Panc1 (cell line): ENCODE measurements around the gene SIK3. TPM values are rescaled to one million over a fixed set of nuclear protein-coding genes. Genes with fewer than 3 reads are reported as not detected.

Experiments used
- ATAC-seq: fragments of 200-7000 bp; cut with Tn5 transposase; 2 replicates; pipeline ENCODE4 v1.9.1; 2020; ENCODE audit warnings: mild to moderate bottlenecking, moderate library complexity
- BruUV-seq: library from RNA; stranded (reverse); fragments of 400-500 nt; replicated peaks from 2 replicates; lab custom pipeline; 2021; lab: Mats Ljungman, UMichigan
- CTCF ChIA-PET: fragments of 300-600 bp; sonication (Branson Sonifier 250); formaldehyde crosslinking; loops from one replicate; lab custom pipeline; 2022; ENCODE audit warnings: antibody characterized with exemption; lab: Charles Lee
- POLR2A ChIA-PET: fragments of 300-600 bp; sonication (Branson Sonifier 250); formaldehyde crosslinking; loops from one replicate; lab custom pipeline; 2022; ENCODE audit warnings: antibody characterized with exemption; lab: Charles Lee
- DNase-seq: peaks from one replicate; pipeline ENCODE4 v3.0.0-alpha.2; 2010; ENCODE audit warnings: low read depth, low spot score
- H3K27ac ChIP-seq: 2 replicates; pipeline ENCODE4 v1.5.1; 2011; ENCODE audit warnings: mild to moderate bottlenecking, low read length, inconsistent platforms
- H3K27me3 ChIP-seq: fragments of 200-500 bp; sonication (Bioruptor generic); 2 replicates; pipeline ENCODE4 v1.6.0; 2014; ENCODE audit warnings: low read length, inconsistent platforms; ENCODE audit not compliant: control insufficient read depth, insufficient read depth
- H3K36me3 ChIP-seq: fragments of 200-500 bp; sonication (Bioruptor generic); 2 replicates; pipeline ENCODE4 v1.5.1; 2014; ENCODE audit warnings: inconsistent platforms, mild to moderate bottlenecking, low read length, moderate library complexity; ENCODE audit not compliant: control insufficient read depth, insufficient read depth
- H3K4me1 ChIP-seq: 2 replicates; pipeline ENCODE4 v1.5.1; 2011; ENCODE audit warnings: inconsistent platforms, mild to moderate bottlenecking, low read length, moderate library complexity; ENCODE audit not compliant: control insufficient read depth, insufficient read depth
- H3K4me3 ChIP-seq, 2 experiments: 2 replicates each; pipeline ENCODE4 v1.5.1; 2011 to 2012; ENCODE audit warnings: low read depth in 2 of 2, low read length in 2 of 2, mild to moderate bottlenecking in 2 of 2, inconsistent platforms in 1 of 2, moderate library complexity in 1 of 2
- H3K9me3 ChIP-seq: fragments of 200-500 bp; sonication (Bioruptor generic); 2 replicates; pipeline ENCODE4 v1.5.1; 2014; ENCODE audit warnings: low read depth, mild to moderate bottlenecking, inconsistent platforms, low read length, moderate library complexity; ENCODE audit not compliant: control insufficient read depth, insufficient read depth
- CTCF ChIP-seq: fragments of 450-650 bp; IDR thresholded peaks from 2 replicates; pipeline ENCODE4 v1.5.1; 2017; ENCODE audit warnings: mild to moderate bottlenecking
- POLR2AphosphoS5 ChIP-seq: IDR thresholded peaks from 2 replicates; pipeline ENCODE4 v1.6.1; 2012; ENCODE audit warnings: mild to moderate bottlenecking, low read depth, low read length, moderate library complexity
- REST ChIP-seq, 2 experiments: IDR thresholded peaks; 2 replicates each; pipeline ENCODE4 v1.6.1; 2011 to 2012; ENCODE audit warnings: low read depth in 2 of 2, control low read depth in 1 of 2, low read length in 1 of 2, mild to moderate bottlenecking in 1 of 2, moderate library complexity in 1 of 2; ENCODE audit not compliant: insufficient read depth in 1 of 2
- SIN3A ChIP-seq: IDR thresholded peaks from 2 replicates; pipeline ENCODE4 v1.6.1; 2012; ENCODE audit warnings: low read depth, mild to moderate bottlenecking, low read length, moderate library complexity, borderline replicate concordance; ENCODE audit not compliant: insufficient read depth
- TCF7L2 ChIP-seq: IDR thresholded peaks from 2 replicates; pipeline ENCODE4 v1.6.1; 2011; ENCODE audit warnings: mild to moderate bottlenecking, low read depth, low read length, inconsistent platforms
- in situ Hi-C: cut with HindIII; loops from 2 replicates; pipeline ENCODE4 v1.10.0; 2016; ENCODE audit warnings: low sequenced_read_pairs, low pct_unique_long_range_greater_than_20kb
- intact Hi-C: fragments of 100-400 bp; cut with micrococcal nuclease; formaldehyde crosslinking; loops from one replicate; pipeline ENCODE4 v1.10.0; 2022; ENCODE audit not compliant: unreplicated experiment
- total RNA-seq: library from RNA; stranded (reverse); gene quantifications from one replicate; pipeline ENCODE4 v1.2.1, GENCODE V29; 2021; ENCODE audit not compliant: unreplicated experiment

SIK3 gene
- total RNA-seq, 1 experiment from 2014 or later = 39.7 TPM

- peaks cover 16% of the 10 kb centered on the region for H3K4me1 ChIP-seq
- no peaks in the 10 kb centered on the region for H3K36me3 ChIP-seq
- no peak overlapping the region for H3K4me3 ChIP-seq
- BruUV-seq = no TSS peak
- DNase-seq = no peak
- ChIA-PET CTCF (no interaction called here), POLR2A (no interaction called here)
- TF ChIP-seq CTCF (no peak), SIN3A (no peak)
- intact Hi-C loops = no loop called here
- in situ Hi-C loops = no loop called here
- no peaks in the 10 kb centered on the region for H3K27me3 ChIP-seq
- no peak overlapping the region for H3K27ac ChIP-seq
- H3K9me3 ChIP-seq = no peaks in the 10 kb centered on the region
- no peak for ATAC-seq
Observed at GRCh38 chr11:116984589-116984988, 113.6 kb downstream of the SIK3 start.

GRCh38 chr11:116984186-116984585 is 114.0 kb downstream of the SIK3 start:
- H3K9me3 ChIP-seq = no peaks in the 10 kb centered on the region
- TF ChIP-seq POLR2AphosphoS5 (no peak), SIN3A (no peak), TCF7L2 (no peak)
- intact Hi-C loops (no loop called here), in situ Hi-C loops (no loop called here)
- CTCF ChIA-PET = no interaction called here
- H3K27me3 ChIP-seq = no peaks in the 10 kb centered on the region
- POLR2A ChIA-PET = no interaction called here
- H3K36me3 ChIP-seq = no peaks in the 10 kb centered on the region
- H3K4me1 ChIP-seq = peaks cover 16% of the 10 kb centered on the region
- no TSS peak for BruUV-seq
- no peak overlapping the region for H3K27ac ChIP-seq
- no peak for ATAC-seq
- no peak for DNase-seq
- H3K4me3 ChIP-seq = no peak overlapping the region

- in situ Hi-C loops = no loop called here
- no TSS peak for BruUV-seq
Observed at GRCh38 chr11:116981266-116981885, 116.9 kb downstream of the SIK3 start.

More at GRCh38 chr11:116981266-116981885, 116.9 kb downstream of the SIK3 start:
- no peak overlapping the region for H3K27ac ChIP-seq
- H3K4me1 ChIP-seq = peaks cover 10% of the 10 kb centered on the region; the same call in 1 of the 2 replicates
- TF ChIP-seq SIN3A (no peak), REST (IDR thresholded peaks at IDR 0.05; ENCODE audit: insufficient read depth in 1 of 2, low read depth in 2 of 2, low read length in 1 of 2) (no peak), CTCF (no peak), POLR2AphosphoS5 (no peak), TCF7L2 (no peak)
- intact Hi-C loops = no loop called here
- no peak for ATAC-seq
- ChIA-PET CTCF (no interaction called here), POLR2A (no interaction called here)
- DNase-seq = no peak
- H3K4me3 ChIP-seq = no peak overlapping the region
- no peaks in the 10 kb centered on the region for H3K36me3 ChIP-seq
- H3K27me3 ChIP-seq = no peaks in the 10 kb centered on the region
- no peaks in the 10 kb centered on the region for H3K9me3 ChIP-seq
